ENCODE results near the gene RPL10A. TPM values are rescaled to one million over a fixed set of nuclear protein-coding genes. Genes with fewer than 3 reads are reported as not detected.

Gene RPL10A
- total and polyA plus RNA-seq, 4 experiments from 2014 or later = 844 to 2,070 (median 1,531) TPM

DNA sequence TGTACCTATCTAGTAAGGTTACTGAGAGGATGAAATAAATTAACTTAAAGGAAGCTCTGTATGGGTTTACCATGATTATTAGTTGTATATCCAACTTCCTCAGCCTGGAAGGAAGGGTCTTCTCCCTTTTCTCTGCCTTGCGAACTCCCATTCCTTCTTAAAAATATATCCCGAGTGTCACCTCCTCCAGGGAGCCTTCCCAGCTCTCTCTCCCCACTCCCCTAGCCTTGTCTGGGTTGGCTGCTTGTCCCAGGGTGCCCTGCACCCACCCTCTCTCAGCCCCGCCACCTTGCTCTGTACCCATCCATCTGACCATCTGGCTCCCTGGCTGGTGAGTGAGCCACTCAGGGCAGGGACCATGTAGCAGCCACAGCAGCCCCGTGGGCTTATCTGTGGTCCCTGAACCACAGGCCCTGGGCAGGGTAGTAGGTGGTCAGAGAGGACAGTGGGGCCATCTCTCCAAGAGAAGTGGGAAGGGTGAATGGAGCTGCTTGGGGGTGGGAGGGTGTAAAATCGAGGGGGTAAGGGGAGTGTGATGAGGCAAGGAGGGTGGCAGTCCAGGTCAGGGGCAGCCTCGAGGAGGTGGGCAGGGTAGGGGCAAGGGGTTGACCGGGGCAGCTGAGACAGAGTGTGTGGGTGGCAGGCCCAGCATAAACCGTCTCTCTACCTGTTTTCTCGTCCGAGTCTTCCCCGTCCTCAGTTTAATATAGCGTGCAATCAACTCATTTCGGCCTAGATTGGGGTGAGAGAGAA, 15.9 kb downstream of the RPL10A start:
- intact Hi-C loops (cut with micrococcal nuclease) = no loop called here
- H3K4me1 Mint-ChIP-seq = peaks cover 0 to 7% (median under 1%) of the 10 kb centered on the region in 4 donors
- POLR2A ChIA-PET (ENCODE audit: partially characterized antibody) = interaction anchor here (1.1 kb wide), 1 partner anchor 22 kb away, joined by 3 read pairs; no protein-coding TSS in a partner anchor

DNA sequence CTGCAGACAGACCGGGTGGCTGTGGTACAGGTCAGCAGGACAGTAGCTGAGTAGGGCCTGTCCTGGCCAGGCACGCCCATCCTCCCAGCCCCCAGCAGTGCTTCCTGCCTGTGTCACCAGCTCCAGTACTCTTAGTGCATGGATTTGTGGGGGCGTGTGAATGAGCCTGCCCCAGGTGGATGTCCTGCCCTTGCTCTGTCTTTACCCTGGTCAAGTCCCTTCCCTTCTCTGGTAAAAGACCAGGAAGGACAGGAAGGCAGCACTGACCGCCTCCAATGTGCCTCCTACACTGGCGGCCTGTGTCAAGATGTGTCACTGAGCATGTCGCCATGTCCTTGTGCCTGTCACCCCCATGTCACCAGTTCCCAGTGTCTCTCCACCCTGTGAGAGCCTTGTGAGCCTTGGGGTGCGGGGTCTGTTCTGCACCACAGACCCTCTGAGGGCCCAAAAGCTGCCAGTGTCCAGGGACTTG, 16.8 kb downstream of the RPL10A start:
- intact Hi-C loops (cut with micrococcal nuclease) = no loop called here
- no peaks in the 10 kb centered on the region for H3K9me3 ChIP-seq (ENCODE audit: control insufficient read depth in 1 of 2, low read length in 2 of 2)
- no peaks in the 10 kb centered on the region for H3K36me3 ChIP-seq (ENCODE audit: insufficient read depth, low read length)
- Mint-ChIP-seq H3K4me3 (no peak overlapping the region), H3K9me3 (no peaks in the 10 kb centered on the region), H3K4me1 (peaks cover 0 to 7% (median under 1%) of the 10 kb centered on the region in 4 donors), H3K36me3 (no peaks in the 10 kb centered on the region), H3K27me3 (peaks cover 0 to under 1% of the 10 kb centered on the region in 2 donors), H3K27ac (no peak overlapping the region)
- CTCF ChIA-PET (ENCODE audit: partially characterized antibody) = no interaction called here
- no peaks in the 10 kb centered on the region for H3K27me3 ChIP-seq (ENCODE audit: insufficient read depth, low read length)
- POLR2A ChIA-PET (ENCODE audit: partially characterized antibody) = interaction anchor here (1.1 kb wide), 1 partner anchor 21 kb away, joined by 3 read pairs; no protein-coding TSS in a partner anchor
- no peak overlapping the region for H3K4me3 ChIP-seq (ENCODE audit: low read length in 2 of 2)
- H3K4me1 ChIP-seq (ENCODE audit: insufficient read depth, low read length) = no peaks in the 10 kb centered on the region
- H3K27ac ChIP-seq (ENCODE audit: low read depth, low read length) = no peak overlapping the region
- DNase-seq = peak in 1 of 5 donors; percentile 25

More for the DNA sequence above, 15.9 kb downstream of the RPL10A start:
- Histone ChIP-seq H3K27me3 (ENCODE audit: insufficient read depth, low read length) (no peaks in the 10 kb centered on the region), H3K4me3 (ENCODE audit: low read length in 2 of 2) (no peak overlapping the region), H3K9me3 (ENCODE audit: control insufficient read depth in 1 of 2, low read length in 2 of 2) (no peaks in the 10 kb centered on the region), H3K4me1 (ENCODE audit: insufficient read depth, low read length) (no peaks in the 10 kb centered on the region), H3K27ac (ENCODE audit: low read depth, low read length) (no peak overlapping the region), H3K36me3 (ENCODE audit: insufficient read depth, low read length) (no peaks in the 10 kb centered on the region)
- H3K9me3 Mint-ChIP-seq = no peaks in the 10 kb centered on the region
- peak overlapping the region in 2 of 7 donors; percentile 35 to 68 for H3K27ac Mint-ChIP-seq
- DNase-seq = peak in 1 of 5 donors; percentile 8
- CTCF ChIA-PET (ENCODE audit: partially characterized antibody) = no interaction called here
- H3K27me3 Mint-ChIP-seq = peaks cover 0 to 1% of the 10 kb centered on the region in 2 donors
- no peaks in the 10 kb centered on the region for H3K36me3 Mint-ChIP-seq
- H3K4me3 Mint-ChIP-seq = no peak overlapping the region

DNA sequence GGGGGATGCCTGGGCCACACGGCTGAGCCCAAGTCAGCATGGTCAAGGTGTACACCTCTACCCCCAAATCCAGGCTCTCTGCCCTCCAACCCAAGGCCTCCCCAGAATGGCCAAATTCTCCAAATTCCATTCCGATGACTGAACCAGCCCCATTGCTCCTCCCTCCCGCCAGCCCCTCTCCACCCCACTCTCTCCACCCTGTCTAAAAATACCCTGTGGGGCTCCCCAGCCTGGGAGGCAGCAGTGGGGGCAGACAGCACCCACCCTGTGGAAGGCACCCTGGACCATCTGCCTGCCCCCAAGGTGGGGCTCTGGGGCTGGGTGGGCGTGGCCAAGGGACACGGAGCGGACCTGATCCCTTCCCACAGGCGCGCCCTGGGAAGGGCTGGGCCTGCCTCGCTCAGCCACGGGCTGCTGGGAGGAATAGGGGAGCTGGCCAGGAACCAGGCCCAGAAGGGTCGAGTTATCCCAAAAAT, 17.2 kb downstream of the RPL10A start:
- no peak overlapping the region for H3K27ac Mint-ChIP-seq
- H3K36me3 ChIP-seq (ENCODE audit: insufficient read depth, low read length) = no peaks in the 10 kb centered on the region

DNA sequence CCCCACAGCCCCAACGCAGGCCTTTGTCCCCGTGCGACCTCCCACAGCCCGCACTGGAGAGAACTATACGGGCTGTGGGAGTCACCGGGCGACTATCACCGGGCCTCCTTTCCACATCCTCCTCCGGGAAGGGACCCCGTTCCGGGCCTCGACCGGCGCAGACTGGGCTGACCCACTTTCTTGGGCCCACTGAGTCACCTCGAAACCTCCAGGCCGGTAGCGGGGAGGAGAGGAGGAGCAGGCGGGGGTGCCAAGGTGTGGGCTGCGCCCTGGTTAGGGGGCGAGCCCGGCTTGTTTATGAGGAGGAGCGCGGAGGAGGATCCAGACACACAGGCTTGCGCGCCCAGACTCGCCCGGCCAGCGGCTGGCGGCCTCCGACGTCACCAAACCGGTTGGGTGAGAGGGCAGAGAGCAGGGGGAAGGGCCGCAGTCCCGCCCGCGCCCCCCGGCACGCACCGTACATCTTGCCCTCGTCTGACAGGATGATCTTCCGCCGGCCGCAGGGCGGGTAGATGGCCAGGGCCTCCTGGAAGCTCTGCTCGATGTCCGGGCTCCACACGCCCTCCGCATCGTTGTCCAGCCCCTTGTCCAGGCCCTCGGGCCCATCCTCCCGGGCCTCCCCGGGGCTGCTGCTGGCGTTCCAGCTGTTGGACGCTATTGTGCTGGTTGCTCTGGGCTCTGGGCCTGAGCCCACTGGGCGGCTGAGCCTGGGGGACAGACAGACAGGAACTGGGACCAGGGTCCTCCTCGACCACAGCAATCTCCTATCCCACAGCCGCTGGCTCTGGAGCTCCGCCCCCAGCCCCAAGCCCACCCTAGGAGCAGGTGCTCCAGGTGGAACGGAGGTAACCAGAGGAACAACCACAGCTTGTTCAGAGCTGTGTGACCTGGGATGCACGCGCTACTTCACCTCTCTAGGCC, 18.1 kb downstream of the RPL10A start:
- Mint-ChIP-seq H3K4me3 (no peak overlapping the region), H3K27ac (peak overlapping the region in 1 of 7 donors; percentile 61), H3K27me3 (no peaks in the 10 kb centered on the region), H3K36me3 (no peaks in the 10 kb centered on the region), H3K4me1 (peaks cover 0 to 8% (median 2%) of the 10 kb centered on the region in 4 donors), H3K9me3 (no peaks in the 10 kb centered on the region)
- Histone ChIP-seq H3K27ac (ENCODE audit: low read depth, low read length) (no peak overlapping the region), H3K9me3 (ENCODE audit: control insufficient read depth in 1 of 2, low read length in 2 of 2) (no peaks in the 10 kb centered on the region), H3K36me3 (ENCODE audit: insufficient read depth, low read length) (no peaks in the 10 kb centered on the region), H3K4me1 (ENCODE audit: insufficient read depth, low read length) (no peaks in the 10 kb centered on the region), H3K4me3 (ENCODE audit: low read length in 2 of 2) (no peak overlapping the region), H3K27me3 (ENCODE audit: insufficient read depth, low read length) (no peaks in the 10 kb centered on the region)
- DNase-seq = peak in 1 of 5 donors; percentile 27
- POLR2A ChIA-PET (ENCODE audit: partially characterized antibody) = no interaction called here
- intact Hi-C loops (cut with micrococcal nuclease) = no loop called here
- CTCF ChIA-PET (ENCODE audit: partially characterized antibody) = interaction anchor here (0.6 kb wide), 1 partner anchor 14 kb away, joined by 3 read pairs; no protein-coding TSS in a partner anchor

More for the DNA sequence above, 17.2 kb downstream of the RPL10A start:
- H3K27ac ChIP-seq (ENCODE audit: low read depth, low read length) = no peak overlapping the region
- Mint-ChIP-seq H3K4me1 (peaks cover 0 to 7% (median under 1%) of the 10 kb centered on the region in 4 donors), H3K4me3 (no peak overlapping the region), H3K27me3 (no peaks in the 10 kb centered on the region), H3K36me3 (no peaks in the 10 kb centered on the region), H3K9me3 (no peaks in the 10 kb centered on the region)
- no peaks in the 10 kb centered on the region for H3K27me3 ChIP-seq (ENCODE audit: insufficient read depth, low read length)
- no peaks in the 10 kb centered on the region for H3K4me1 ChIP-seq (ENCODE audit: insufficient read depth, low read length)
- intact Hi-C loops (cut with micrococcal nuclease) = no loop called here
- no peak overlapping the region for H3K4me3 ChIP-seq (ENCODE audit: low read length in 2 of 2)
- DNase-seq = no peak
- CTCF ChIA-PET (ENCODE audit: partially characterized antibody) = no interaction called here
- H3K9me3 ChIP-seq (ENCODE audit: control insufficient read depth in 1 of 2, low read length in 2 of 2) = no peaks in the 10 kb centered on the region
- POLR2A ChIA-PET (ENCODE audit: partially characterized antibody) = interaction anchor here (1.1 kb wide), 1 partner anchor 20 kb away, joined by 3 read pairs; no protein-coding TSS in a partner anchor

DNA sequence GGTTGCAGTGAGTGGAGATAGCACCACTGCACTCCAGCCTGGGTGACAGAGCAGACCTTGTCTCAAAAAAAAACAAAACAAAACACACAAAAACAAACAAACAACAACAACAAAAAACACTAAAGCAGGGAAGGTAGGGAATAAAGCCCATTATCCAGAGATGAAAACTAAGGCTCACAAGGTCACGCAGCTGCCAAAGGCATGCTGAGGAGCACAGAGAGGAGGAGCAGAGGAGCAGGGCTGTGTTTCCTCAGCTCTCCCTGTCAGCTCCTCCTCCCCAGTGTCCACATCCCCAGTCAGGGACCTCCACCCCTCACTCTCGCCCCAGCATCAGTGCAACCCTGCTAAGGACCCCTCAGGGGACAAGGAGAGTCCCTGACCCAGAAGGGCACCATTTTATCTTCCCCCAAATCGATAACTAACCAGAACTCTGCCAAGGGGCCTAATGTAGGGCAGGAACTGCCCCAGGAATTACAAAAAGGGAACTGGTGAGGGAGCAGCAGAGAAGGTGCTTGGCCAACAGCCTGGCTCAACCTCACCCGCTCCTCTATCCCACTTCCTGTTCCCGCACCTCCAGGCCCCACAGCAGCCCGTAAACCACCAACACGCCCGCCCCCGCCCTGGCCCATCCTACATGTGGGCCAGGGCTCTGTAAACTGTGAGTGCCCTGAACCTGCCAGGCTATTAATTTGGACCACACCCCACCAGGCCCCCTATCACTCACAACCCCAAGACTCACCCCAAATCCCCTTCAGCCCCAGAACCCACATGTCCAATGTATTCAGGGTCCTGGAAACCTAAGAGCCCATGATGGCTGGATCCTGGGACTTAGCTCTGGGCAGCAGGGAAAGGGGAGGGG, 19.7 kb downstream of the RPL10A start:
- peaks cover 0 to 8% (median 5%) of the 10 kb centered on the region in 4 donors for H3K4me1 Mint-ChIP-seq
- no peak overlapping the region for H3K4me3 Mint-ChIP-seq
- peak in 1 of 5 donors; percentile 16 for DNase-seq
- intact Hi-C loops (cut with micrococcal nuclease) = no loop called here
- H3K27ac ChIP-seq (ENCODE audit: low read depth, low read length) = no peak overlapping the region
- H3K27ac Mint-ChIP-seq = peak overlapping the region in 4 of 7 donors; percentile 17 to 70 (median 33)
- no peaks in the 10 kb centered on the region for H3K4me1 ChIP-seq (ENCODE audit: insufficient read depth, low read length)
- no peaks in the 10 kb centered on the region for H3K9me3 ChIP-seq (ENCODE audit: control insufficient read depth in 1 of 2, low read length in 2 of 2)
- no peaks in the 10 kb centered on the region for H3K36me3 Mint-ChIP-seq
- CTCF ChIA-PET (ENCODE audit: partially characterized antibody) = no interaction called here
- POLR2A ChIA-PET (ENCODE audit: partially characterized antibody) = interaction anchor here (1.0 kb wide), 1 partner anchor 16 kb away, joined by 3 read pairs; no protein-coding TSS in a partner anchor
- H3K4me3 ChIP-seq (ENCODE audit: low read length in 2 of 2) = no peak overlapping the region
- no peaks in the 10 kb centered on the region for H3K36me3 ChIP-seq (ENCODE audit: insufficient read depth, low read length)
- H3K9me3 Mint-ChIP-seq = no peaks in the 10 kb centered on the region
- H3K27me3 ChIP-seq (ENCODE audit: insufficient read depth, low read length) = no peaks in the 10 kb centered on the region
- H3K27me3 Mint-ChIP-seq = no peaks in the 10 kb centered on the region

DNA sequence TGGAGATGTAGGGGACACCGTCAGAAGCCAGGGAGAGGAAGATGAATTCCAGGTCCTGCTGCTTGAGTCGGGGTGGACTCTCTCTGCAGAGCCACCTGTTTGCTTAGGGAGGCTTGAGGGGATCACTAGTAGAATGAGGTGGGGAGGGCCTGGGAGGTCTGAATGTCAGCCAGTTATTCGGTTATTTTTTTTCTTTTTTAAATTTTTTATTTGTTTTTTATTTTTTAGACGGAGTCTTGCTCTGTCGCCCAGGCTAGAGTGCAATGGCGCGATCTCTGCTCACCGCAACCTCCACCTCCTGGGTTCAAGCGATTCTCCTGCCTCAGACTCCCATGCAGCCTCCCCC, 20.3 kb downstream of the RPL10A start:
- H3K36me3 ChIP-seq (ENCODE audit: insufficient read depth, low read length) = no peaks in the 10 kb centered on the region
- H3K9me3 Mint-ChIP-seq = no peaks in the 10 kb centered on the region
- no peak overlapping the region for H3K4me3 ChIP-seq (ENCODE audit: low read length in 2 of 2)
- CTCF ChIA-PET (ENCODE audit: partially characterized antibody) = no interaction called here
- no peak overlapping the region for H3K27ac ChIP-seq (ENCODE audit: low read depth, low read length)
- intact Hi-C loops (cut with micrococcal nuclease) = no loop called here
- H3K36me3 Mint-ChIP-seq = no peaks in the 10 kb centered on the region
- no peaks in the 10 kb centered on the region for H3K4me1 ChIP-seq (ENCODE audit: insufficient read depth, low read length)
- DNase-seq = no peak
- H3K27ac Mint-ChIP-seq = peak overlapping the region in 2 of 7 donors; percentile 24 to 42
- H3K4me3 Mint-ChIP-seq = no peak overlapping the region
- H3K4me1 Mint-ChIP-seq = peaks cover 4 to 9% (median 5%) of the 10 kb centered on the region in 4 donors
- POLR2A ChIA-PET (ENCODE audit: partially characterized antibody) = no interaction called here
- H3K27me3 Mint-ChIP-seq = no peaks in the 10 kb centered on the region
- H3K9me3 ChIP-seq (ENCODE audit: control insufficient read depth in 1 of 2, low read length in 2 of 2) = no peaks in the 10 kb centered on the region
- no peaks in the 10 kb centered on the region for H3K27me3 ChIP-seq (ENCODE audit: insufficient read depth, low read length)
